C4-2B (cell line): ENCODE data around the gene CCDC82.

ENCODE experiments used
- H3K27ac ChIP-seq: fragments of 450-650 bp; 2 replicates; pipeline ENCODE4 v1.5.1; 2017
- CTCF ChIP-seq: fragments of 450-650 bp; conservative IDR thresholded peaks from 2 replicates; pipeline ENCODE4 v1.5.1; 2017; ENCODE audit warnings: mild to moderate bottlenecking
- ZFX ChIP-seq: fragments of 450-650 bp; IDR thresholded peaks from 2 replicates; pipeline ENCODE4 v1.6.1; 2017

Gene CCDC82

GRCh38 chr11:96318850-96319249, 70.9 kb downstream of the CCDC82 start:
- no peak overlapping the region for H3K27ac ChIP-seq
- TF ChIP-seq ZFX: no peak
- no peak for TF ChIP-seq CTCF

GRCh38 chr11:96318399-96318798, 71.3 kb downstream of the CCDC82 start:
- no peak overlapping the region for H3K27ac ChIP-seq
- TF ChIP-seq CTCF (no peak), ZFX (no peak)

GRCh38 chr11:96317985-96318384, 71.7 kb downstream of the CCDC82 start:
- no peak overlapping the region for H3K27ac ChIP-seq

GRCh38 chr11:96317571-96317970, 72.1 kb downstream of the CCDC82 start:
- H3K27ac ChIP-seq: no peak overlapping the region
- no peak for TF ChIP-seq ZFX
- no peak for TF ChIP-seq CTCF

More at GRCh38 chr11:96317985-96318384, 71.7 kb downstream of the CCDC82 start:
- TF ChIP-seq ZFX: no peak
- no peak for TF ChIP-seq CTCF

GRCh38 chr11:96316869-96317268, 72.8 kb downstream of the CCDC82 start:
- TF ChIP-seq CTCF: no peak
- TF ChIP-seq ZFX: no peak
- no peak overlapping the region for H3K27ac ChIP-seq

- no peak for TF ChIP-seq ZFX
- TF ChIP-seq CTCF: no peak
- no peak overlapping the region for H3K27ac ChIP-seq
Observed at GRCh38 chr11:96315476-96315875, 74.2 kb downstream of the CCDC82 start.

- no peak overlapping the region for H3K27ac ChIP-seq
- no peak for TF ChIP-seq ZFX
- TF ChIP-seq CTCF: no peak
Observed at GRCh38 chr11:96314326-96315020, 75.2 kb downstream of the CCDC82 start.
